Activated T-helper 1 cell treated with Interleukin-2 at 50 U/mL for 16 hours (primary cell): Measurements from ENCODE around the gene C7orf33.

Experiments used
- DNase-seq: peaks from one replicate; pipeline ENCODE4 v3.0.0-alpha.2; 2020; ENCODE audit warnings: low read depth

The C7orf33 gene

GRCh38 chr7:148628011-148628410, 37.4 kb downstream of the C7orf33 start:
- DNase-seq: no peak

GRCh38 chr7:148630078-148630477, 39.5 kb downstream of the C7orf33 start:
- DNase-seq: no peak

GRCh38 chr7:148633761-148634160, 43.2 kb downstream of the C7orf33 start:
- no peak for DNase-seq

DNA sequence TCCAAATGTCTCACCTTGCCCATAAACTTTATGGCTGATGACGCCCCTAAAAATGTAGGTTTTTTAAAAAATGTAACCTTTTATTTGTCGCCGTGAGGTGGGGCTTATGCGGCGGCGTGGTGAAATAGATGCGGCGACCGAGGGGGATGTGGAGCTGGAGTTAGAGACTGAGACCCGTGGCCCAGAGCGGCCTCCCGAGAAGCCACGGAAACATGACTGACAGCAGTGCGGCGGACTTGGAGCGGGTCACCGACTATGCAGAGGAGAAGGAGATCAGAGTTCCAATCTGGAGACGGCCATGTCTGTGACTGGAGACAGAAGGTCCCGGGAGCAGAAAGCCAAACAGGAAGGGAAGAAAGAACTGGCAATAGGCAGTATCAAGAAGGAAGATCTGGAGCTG, 46.5 kb downstream of the C7orf33 start:
- DNase-seq: no peak

DNA sequence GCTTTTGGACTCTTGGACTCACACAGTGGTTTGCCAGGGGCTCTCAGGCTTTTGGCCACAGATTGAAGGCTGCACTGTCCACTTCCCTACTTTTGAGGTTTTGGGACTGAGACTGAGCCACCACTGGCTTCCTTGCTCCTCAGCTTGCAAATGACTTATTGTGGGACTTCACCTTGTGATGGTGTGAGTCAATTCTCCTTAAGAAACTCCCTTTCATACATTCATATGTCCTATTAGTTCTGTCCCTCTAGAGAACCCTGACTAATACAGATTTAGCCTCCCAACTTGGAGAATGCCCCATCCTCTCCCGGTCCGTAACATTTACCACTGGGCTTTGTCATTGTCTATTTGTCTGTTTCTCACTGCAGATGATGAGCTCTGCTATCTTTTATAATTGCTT, 55.3 kb downstream of the C7orf33 start:
- no peak for DNase-seq

- DNase-seq: no peak
These were observed 59.8 kb downstream of the C7orf33 start for GRCh38 chr7:148650232-148650858.

DNA sequence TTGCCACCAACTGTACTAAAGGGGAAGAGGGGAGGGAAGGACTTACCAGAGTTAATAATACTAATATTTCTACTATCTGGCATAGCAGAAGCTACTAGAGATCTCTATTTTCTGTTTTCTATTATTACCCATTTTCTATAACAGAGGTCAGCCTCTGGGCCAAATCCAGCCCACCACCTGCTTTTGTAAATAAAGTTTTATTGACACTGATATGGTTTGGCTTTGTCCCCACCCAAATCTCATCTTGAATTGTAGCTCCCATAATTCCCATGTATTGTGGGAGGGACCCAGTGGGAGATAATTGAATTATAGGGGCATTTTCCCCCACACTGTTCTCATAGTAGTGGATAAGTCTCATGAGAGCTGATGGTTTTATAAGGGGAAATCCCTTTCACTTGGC, 62.2 kb downstream of the C7orf33 start:
- no peak for DNase-seq

DNA sequence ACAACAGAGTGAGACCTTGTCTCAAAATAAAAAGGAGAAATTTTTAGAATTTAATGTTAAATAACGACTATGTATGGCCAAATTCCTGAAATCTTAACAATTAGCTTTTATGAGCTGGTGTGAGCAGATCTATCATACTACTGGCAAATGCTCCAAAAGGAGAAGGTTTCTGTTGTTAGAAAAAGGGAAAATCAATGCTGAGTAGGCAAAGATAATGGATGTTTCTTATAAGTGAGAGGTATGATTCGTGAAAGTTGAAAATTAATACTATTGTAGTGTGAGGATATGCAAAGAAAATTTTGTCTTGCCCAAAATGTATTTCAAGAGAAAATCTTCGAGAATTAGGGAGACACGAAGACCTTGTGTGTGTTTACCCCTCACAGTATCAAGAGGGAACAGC, 67.4 kb downstream of the C7orf33 start:
- no peak for DNase-seq

DNA sequence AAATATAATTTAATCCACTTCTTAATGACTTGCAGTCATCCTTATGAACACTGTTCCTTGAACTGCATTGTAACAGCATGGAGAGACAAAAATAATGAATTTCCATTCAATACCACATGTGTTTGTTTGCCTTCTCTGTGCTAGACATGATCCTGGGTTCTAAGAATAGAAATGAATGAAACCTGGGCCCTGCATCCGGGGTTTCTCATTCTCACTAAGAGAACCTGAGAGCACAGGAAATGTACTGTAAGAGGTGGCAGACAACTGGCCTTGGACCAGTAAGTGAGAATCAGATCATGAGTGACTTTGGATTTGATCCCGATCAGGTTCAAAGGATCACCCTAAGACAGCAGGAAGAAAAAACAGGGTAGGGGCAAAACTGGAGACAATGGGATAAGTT, 70.9 kb downstream of the C7orf33 start:
- DNase-seq: no peak

- DNase-seq: no peak
These were observed 72.1 kb downstream of the C7orf33 start for GRCh38 chr7:148662646-148663045.

DNA sequence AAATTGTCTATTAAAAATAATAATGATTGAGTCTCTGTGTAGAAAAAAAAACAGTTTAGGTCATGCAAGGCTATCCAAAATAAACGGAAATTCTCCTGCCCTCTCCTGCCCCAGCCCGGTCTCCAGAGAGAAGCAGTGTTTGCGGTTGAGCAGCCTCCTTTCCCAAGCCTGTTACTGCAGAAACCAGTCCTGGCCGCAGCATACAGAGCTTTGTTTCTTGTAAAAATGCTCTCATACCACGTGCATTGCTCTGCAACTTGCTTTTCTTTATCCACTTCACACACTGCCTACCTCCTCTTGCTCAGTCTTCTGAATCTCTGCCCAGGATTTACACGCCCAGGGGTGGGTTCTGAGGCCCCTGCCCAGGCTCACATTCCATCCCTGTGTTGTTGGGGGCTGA, 73.8 kb downstream of the C7orf33 start:
- no peak for DNase-seq

- no peak for DNase-seq
These were observed 74.7 kb downstream of the C7orf33 start for GRCh38 chr7:148665221-148665620.
